GM10847 (cell line): Measurements from ENCODE around the gene SLC7A6OS.

Experiments
- POLR2A ChIP-seq: IDR thresholded peaks from 2 replicates; pipeline ENCODE4 v1.6.1; 2011; ENCODE audit not compliant: insufficient read length; ENCODE audit errors: extremely low read depth

Gene SLC7A6OS

GRCh38 chr16:68281368-68282063 lies 29.2 kb downstream of the SLC7A6OS start:
- no peak for TF ChIP-seq POLR2A

- no peak for TF ChIP-seq POLR2A
These were observed 30.8 kb downstream of the SLC7A6OS start for GRCh38 chr16:68279726-68280558.

GRCh38 chr16:68276223-68276622 lies 34.5 kb downstream of the SLC7A6OS start:
- no peak for TF ChIP-seq POLR2A

GRCh38 chr16:68275611-68276191 lies 35.0 kb downstream of the SLC7A6OS start:
- no peak for TF ChIP-seq POLR2A

- TF ChIP-seq POLR2A, result no peak
These were observed 36.3 kb downstream of the SLC7A6OS start for GRCh38 chr16:68274441-68274840.

GRCh38 chr16:68273896-68274295 lies 36.9 kb downstream of the SLC7A6OS start:
- TF ChIP-seq POLR2A, result no peak

- no peak for TF ChIP-seq POLR2A
These were observed 37.3 kb downstream of the SLC7A6OS start for GRCh38 chr16:68273459-68273858.

- TF ChIP-seq POLR2A, result no peak
These were observed 38.1 kb downstream of the SLC7A6OS start for GRCh38 chr16:68272507-68273209.

- no peak for TF ChIP-seq POLR2A
These were observed 40.4 kb downstream of the SLC7A6OS start for GRCh38 chr16:68270353-68270752.

- TF ChIP-seq POLR2A, result no peak
These were observed 41.0 kb downstream of the SLC7A6OS start for GRCh38 chr16:68269793-68270192.

- TF ChIP-seq POLR2A, result no peak
These were observed 42.9 kb downstream of the SLC7A6OS start for GRCh38 chr16:68267612-68268405.

- TF ChIP-seq POLR2A, result no peak
These were observed 45.4 kb downstream of the SLC7A6OS start for GRCh38 chr16:68265078-68265920.

GRCh38 chr16:68264128-68265077 lies 46.3 kb downstream of the SLC7A6OS start, which contains the start of gene SLC7A6:
Gene SLC7A6, plus strand, starts transcription at chr16:68264526. Its CDS starts 10,201 bp downstream, at chr16:68274727.
- no peak for TF ChIP-seq POLR2A

GRCh38 chr16:68263559-68264127 lies 47.1 kb downstream of the SLC7A6OS start:
- no peak for TF ChIP-seq POLR2A
